Left ventricle myocardium superior (tissue), 1 donor: ENCODE measurements around the gene DSCAM. TPM values are rescaled to one million over a fixed set of nuclear protein-coding genes. Genes with fewer than 3 reads are reported as not detected.

Experiments used
- ATAC-seq: fragments of 200-7000 bp; cut with Tn5 transposase; one replicate; pipeline ENCODE4 v1.9.1; 2020; ENCODE audit warnings: mild to moderate bottlenecking, moderate library complexity
- DNase-seq: peaks from one replicate; pipeline ENCODE4 v3.0.0-alpha.2; 2020
- intact Hi-C: fragments of 100-400 bp; cut with micrococcal nuclease; formaldehyde crosslinking; loops from one replicate; pipeline ENCODE4 v1.11.0; 2022
- total RNA-seq: library from RNA; stranded (reverse); fragmentation: NEBNext Ultra II Directional; extraction: Animal tissue kit (Norgen Biotek cat#: 25700); gene quantifications from one replicate; pipeline ENCODE4 v1.2.1, GENCODE V29; 2021
- donor health status: DM: no; HTN: yes; CAD: no; lungs with severe emphysema.

Gene DSCAM
- total RNA-seq, 1 donor from 2014 or later, result not detected

GRCh38 chr21:40531016-40531415, 315.9 kb downstream of the DSCAM start:
- no peak for DNase-seq
- no peak for ATAC-seq
- intact Hi-C loops, result no loop called here

- no peak for DNase-seq
- intact Hi-C loops, result no loop called here
- ATAC-seq, result no peak
Measured at GRCh38 chr21:40517646-40518045, 329.3 kb downstream of the DSCAM start.

GRCh38 chr21:40516335-40516734, 330.6 kb downstream of the DSCAM start:
- ATAC-seq, result peak; percentile 51
- DNase-seq, result peak; percentile 35
- intact Hi-C loops, result no loop called here

- intact Hi-C loops, result no loop called here
- DNase-seq (no peak), ATAC-seq (no peak)
Measured at GRCh38 chr21:40512590-40512989, 334.4 kb downstream of the DSCAM start.

GRCh38 chr21:40507978-40508377, 339.0 kb downstream of the DSCAM start:
- DNase-seq, result no peak
- intact Hi-C loops, result no loop called here
- ATAC-seq, result no peak

- ATAC-seq (no peak), DNase-seq (no peak)
- intact Hi-C loops, result no loop called here
Measured at GRCh38 chr21:40505681-40506080, 341.3 kb downstream of the DSCAM start.

GRCh38 chr21:40505244-40505643, 341.7 kb downstream of the DSCAM start:
- intact Hi-C loops, result no loop called here
- ATAC-seq (no peak), DNase-seq (no peak)

- DNase-seq (no peak), ATAC-seq (no peak)
- intact Hi-C loops, result no loop called here
Measured at GRCh38 chr21:40504825-40505224, 342.1 kb downstream of the DSCAM start.

GRCh38 chr21:40496116-40496515, 350.8 kb downstream of the DSCAM start:
- no peak for DNase-seq
- intact Hi-C loops, result no loop called here
- no peak for ATAC-seq

- intact Hi-C loops, result no loop called here
- ATAC-seq, result no peak
- DNase-seq, result no peak
Measured at GRCh38 chr21:40490408-40490807, 356.6 kb downstream of the DSCAM start.

- intact Hi-C loops, result no loop called here
- DNase-seq, result no peak
- ATAC-seq, result no peak
Measured at GRCh38 chr21:40489001-40489400, 358.0 kb downstream of the DSCAM start.

GRCh38 chr21:40481764-40482163, 365.2 kb downstream of the DSCAM start:
- ATAC-seq, result no peak
- no peak for DNase-seq
- intact Hi-C loops, result no loop called here

GRCh38 chr21:40474513-40474912, 372.4 kb downstream of the DSCAM start:
- ATAC-seq, result no peak
- no peak for DNase-seq
- intact Hi-C loops, result no loop called here

- intact Hi-C loops, result no loop called here
- no peak for ATAC-seq
- no peak for DNase-seq
Measured at GRCh38 chr21:40472013-40472412, 374.9 kb downstream of the DSCAM start.

- no peak for ATAC-seq
- no peak for DNase-seq
- intact Hi-C loops, result no loop called here
Measured at GRCh38 chr21:40471103-40471502, 375.9 kb downstream of the DSCAM start.

- ATAC-seq (no peak), DNase-seq (no peak)
- intact Hi-C loops, result no loop called here
Measured at GRCh38 chr21:40466893-40467483, 380.0 kb downstream of the DSCAM start.

- ATAC-seq (no peak), DNase-seq (no peak)
- intact Hi-C loops, result no loop called here
Measured at GRCh38 chr21:40465382-40465781, 381.6 kb downstream of the DSCAM start.

GRCh38 chr21:40463176-40463575, 383.8 kb downstream of the DSCAM start:
- DNase-seq (no peak), ATAC-seq (no peak)
- intact Hi-C loops, result no loop called here

GRCh38 chr21:40461008-40461407, 385.9 kb downstream of the DSCAM start:
- intact Hi-C loops, result no loop called here
- ATAC-seq, result no peak
- DNase-seq, result no peak

- ATAC-seq (no peak), DNase-seq (no peak)
- intact Hi-C loops, result no loop called here
Measured at GRCh38 chr21:40457741-40458140, 389.2 kb downstream of the DSCAM start.

- intact Hi-C loops, result no loop called here
- DNase-seq (no peak), ATAC-seq (no peak)
Measured at GRCh38 chr21:40454057-40454456, 392.9 kb downstream of the DSCAM start.

- ATAC-seq (no peak), DNase-seq (no peak)
- intact Hi-C loops, result no loop called here
Measured at GRCh38 chr21:40453183-40453582, 393.8 kb downstream of the DSCAM start.
